A549 (cell line): ENCODE results near the gene MAP2K6.

Source experiments
- CTCF ChIP-seq: fragments of >200 bp; sonication (Bioruptor Twin); formaldehyde crosslinking; IDR thresholded peaks from 3 replicates; pipeline ENCODE4 v1.5.1; 2016
- MAX ChIP-seq: IDR thresholded peaks from 2 replicates; pipeline ENCODE4 v1.6.1; 2012

GRCh38 chr17:69489313-69489712 lies 74.8 kb downstream of the MAP2K6 start:
- TF ChIP-seq MAX (no peak), CTCF (no peak)
